Measurements from ENCODE around the gene APOL2.
"Not testable (repeated sequence)": the region's sequence is repeated elsewhere in the genome, so short reads cannot be mapped to it uniquely, and the experiment has no call there.

The APOL2 gene

GRCh38 chr22:36252754-36253522, 13.6 kb upstream of the APOL2 start, which contains the start of gene APOL1:
Gene APOL1, plus strand, starts transcription at chr22:36253133. Its CDS starts 1,823 bp downstream, at chr22:36254956.
- H3K36me3 ChIP-seq (replicated peaks), result no peaks in the 10 kb centered on the region
- TF ChIP-seq, protein P1, sequence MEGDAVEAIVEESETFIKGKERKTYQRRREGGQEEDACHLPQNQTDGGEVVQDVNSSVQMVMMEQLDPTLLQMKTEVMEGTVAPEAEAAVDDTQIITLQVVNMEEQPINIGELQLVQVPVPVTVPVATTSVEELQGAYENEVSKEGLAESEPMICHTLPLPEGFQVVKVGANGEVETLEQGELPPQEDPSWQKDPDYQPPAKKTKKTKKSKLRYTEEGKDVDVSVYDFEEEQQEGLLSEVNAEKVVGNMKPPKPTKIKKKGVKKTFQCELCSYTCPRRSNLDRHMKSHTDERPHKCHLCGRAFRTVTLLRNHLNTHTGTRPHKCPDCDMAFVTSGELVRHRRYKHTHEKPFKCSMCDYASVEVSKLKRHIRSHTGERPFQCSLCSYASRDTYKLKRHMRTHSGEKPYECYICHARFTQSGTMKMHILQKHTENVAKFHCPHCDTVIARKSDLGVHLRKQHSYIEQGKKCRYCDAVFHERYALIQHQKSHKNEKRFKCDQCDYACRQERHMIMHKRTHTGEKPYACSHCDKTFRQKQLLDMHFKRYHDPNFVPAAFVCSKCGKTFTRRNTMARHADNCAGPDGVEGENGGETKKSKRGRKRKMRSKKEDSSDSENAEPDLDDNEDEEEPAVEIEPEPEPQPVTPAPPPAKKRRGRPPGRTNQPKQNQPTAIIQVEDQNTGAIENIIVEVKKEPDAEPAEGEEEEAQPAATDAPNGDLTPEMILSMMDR (IDR thresholded peaks at IDR 0.05; ENCODE audit: low read depth, low read length, missing control alignments), result no peak
- no peak within 1 kb of the TSS for H3K4me3 ChIP-seq (ENCODE audit: low read depth, low read length)
- no peaks in the 10 kb centered on the region for H3K27me3 ChIP-seq (replicated peaks)
- in situ Hi-C loops (cut with HindIII; ENCODE audit: low pct_ligation_motif_present, low sequenced_read_pairs), result loop anchor here (25.0 kb wide), 1 partner anchor 91 kb away; the partner anchor contains the start of gene APOL3
- no peak within 1 kb of the TSS for H3K27ac ChIP-seq
- DNase-seq, result no peak

GRCh38 chr22:36251979-36252608, 12.8 kb upstream of the APOL2 start:
- not testable (repeated sequence) for DNase-seq; H3K4me3 ChIP-seq (ENCODE audit: low read depth, low read length); H3K27me3 ChIP-seq (replicated peaks); H3K27ac ChIP-seq; H3K36me3 ChIP-seq (replicated peaks)
- in situ Hi-C loops (cut with HindIII; ENCODE audit: low pct_ligation_motif_present, low sequenced_read_pairs), result loop anchor here (25.0 kb wide), 1 partner anchor 90 kb away; the partner anchor contains the start of gene APOL3

- H3K36me3 ChIP-seq (replicated peaks); DNase-seq; H3K27me3 ChIP-seq (replicated peaks); H3K4me3 ChIP-seq (ENCODE audit: low read depth, low read length); H3K27ac ChIP-seq: not testable (repeated sequence)
- in situ Hi-C loops (cut with HindIII; ENCODE audit: low pct_ligation_motif_present, low sequenced_read_pairs), result loop anchor here (25.0 kb wide), 1 partner anchor 88 kb away; the partner anchor contains the start of gene APOL3
These were observed 11.1 kb upstream of the APOL2 start for GRCh38 chr22:36250292-36250960.

DNA sequence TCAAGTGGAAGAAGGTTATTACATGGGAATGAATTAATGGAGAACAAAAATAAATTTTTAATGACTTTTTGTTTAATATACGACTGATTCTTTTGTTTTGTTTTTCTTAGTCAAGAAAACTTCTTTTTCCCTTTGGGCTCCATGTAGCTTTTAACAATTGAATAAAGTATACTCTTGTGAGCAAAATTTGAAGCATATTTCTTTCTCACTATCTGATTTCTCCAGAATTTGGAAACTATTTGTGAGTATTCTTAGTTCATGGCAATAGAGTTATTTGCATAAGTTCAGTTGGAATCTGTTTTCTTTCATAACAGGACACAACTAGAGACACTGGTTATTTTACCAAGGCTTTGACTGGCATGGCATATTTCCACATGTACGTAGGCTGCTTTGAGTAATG, 9.8 kb upstream of the APOL2 start:
- Histone ChIP-seq H3K27me3 (replicated peaks) (no peaks in the 10 kb centered on the region), H3K4me3 (ENCODE audit: low read depth, low read length) (no peak overlapping the region), H3K36me3 (replicated peaks) (no peaks in the 10 kb centered on the region), H3K27ac (no peak overlapping the region)
- TF ChIP-seq, protein P1 (IDR thresholded peaks at IDR 0.05; ENCODE audit: low read depth, low read length, missing control alignments), result no peak
- in situ Hi-C loops (cut with HindIII; ENCODE audit: low pct_ligation_motif_present, low sequenced_read_pairs), result no loop called here
- no peak for DNase-seq

DNA sequence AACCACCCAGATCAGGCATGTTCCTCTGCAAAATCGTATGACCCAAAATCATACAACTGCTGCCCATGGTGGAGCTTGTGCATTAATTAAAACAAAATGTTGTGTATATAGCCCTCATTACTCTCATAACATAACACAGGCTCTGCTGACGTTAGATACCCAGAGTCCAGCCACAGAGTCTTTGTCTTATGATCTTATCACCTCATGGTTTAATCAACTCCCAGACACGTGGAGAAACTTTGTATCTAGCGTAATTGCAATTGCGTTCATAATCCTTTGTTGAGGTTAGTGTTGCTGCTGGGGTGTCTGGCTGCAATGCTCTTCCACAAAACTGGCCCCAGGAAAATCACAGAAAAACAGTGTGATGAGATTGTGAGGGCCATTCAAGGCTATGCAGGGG, 8.6 kb upstream of the APOL2 start:
- DNase-seq, result no peak
- Histone ChIP-seq H3K36me3 (replicated peaks) (no peaks in the 10 kb centered on the region), H3K27me3 (replicated peaks) (no peaks in the 10 kb centered on the region), H3K27ac (no peak overlapping the region), H3K4me3 (ENCODE audit: low read depth, low read length) (no peak overlapping the region)
- in situ Hi-C loops (cut with HindIII; ENCODE audit: low pct_ligation_motif_present, low sequenced_read_pairs), result no loop called here
- TF ChIP-seq, protein P1 (IDR thresholded peaks at IDR 0.05; ENCODE audit: low read depth, low read length, missing control alignments), result no peak

DNA sequence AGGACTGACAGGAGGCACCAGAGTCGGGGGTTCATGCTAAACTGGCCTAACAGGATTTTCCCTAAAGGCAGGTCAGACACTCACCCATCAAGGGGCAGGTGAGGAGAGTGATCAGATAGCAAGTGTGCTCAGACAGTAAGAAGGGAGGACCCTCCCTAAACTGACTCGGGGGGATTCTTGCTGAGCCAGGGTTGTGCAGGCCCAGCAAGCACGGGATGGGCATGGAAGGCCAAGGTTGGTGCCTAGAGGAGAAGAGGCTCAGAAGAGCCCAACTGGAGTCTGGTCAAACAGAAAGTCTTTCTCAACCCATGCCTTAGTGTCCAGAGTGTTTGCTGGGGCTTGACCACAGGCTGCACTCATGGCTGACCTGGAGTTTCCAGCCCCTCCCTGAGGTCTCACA, 7.4 kb upstream of the APOL2 start:
- Histone ChIP-seq H3K4me3 (ENCODE audit: low read depth, low read length) (no peak overlapping the region), H3K36me3 (replicated peaks) (no peaks in the 10 kb centered on the region), H3K27me3 (replicated peaks) (no peaks in the 10 kb centered on the region), H3K27ac (no peak overlapping the region)
- TF ChIP-seq, protein P1 (IDR thresholded peaks at IDR 0.05; ENCODE audit: low read depth, low read length, missing control alignments), result no peak
- in situ Hi-C loops (cut with HindIII; ENCODE audit: low pct_ligation_motif_present, low sequenced_read_pairs), result no loop called here
- no peak for DNase-seq
